Calu3 (cell line): ENCODE data around the gene PRKN. TPM values are rescaled to one million over a fixed set of nuclear protein-coding genes. Genes with fewer than 3 reads are reported as not detected.

ENCODE experiments used
- BruUV-seq: library from RNA; stranded (reverse); fragments of 400-500 nt; replicated peaks from 2 replicates; lab custom pipeline; 2021; lab: Mats Ljungman, UMichigan
- CTCF ChIA-PET: fragments of 300-600 bp; sonication (Branson Sonifier 250); formaldehyde crosslinking; loops from one replicate; lab custom pipeline; 2022; ENCODE audit warnings: antibody characterized with exemption; lab: Charles Lee
- DNase-seq: peaks from one replicate; pipeline ENCODE4 v3.0.0; 2022
- H3K27ac Mint-ChIP-seq: one replicate; pipeline ENCODE4 v1.8.0; 2022; ENCODE audit warnings: mixed read lengths; ENCODE audit not compliant: unreplicated experiment
- H3K27me3 Mint-ChIP-seq: one replicate; pipeline ENCODE4 v1.8.0; 2022; ENCODE audit warnings: mixed read lengths; ENCODE audit not compliant: unreplicated experiment
- H3K36me3 Mint-ChIP-seq: one replicate; pipeline ENCODE4 v1.8.0; 2022; ENCODE audit warnings: mild to moderate bottlenecking, moderate library complexity, mixed read lengths; ENCODE audit not compliant: insufficient read depth, unreplicated experiment
- H3K4me1 Mint-ChIP-seq: one replicate; pipeline ENCODE4 v1.8.0; 2022; ENCODE audit warnings: mild to moderate bottlenecking, low read depth, mixed read lengths; ENCODE audit not compliant: unreplicated experiment
- H3K4me3 Mint-ChIP-seq: one replicate; pipeline ENCODE4 v1.8.0; 2022; ENCODE audit warnings: mild to moderate bottlenecking, low read depth, moderate library complexity, mixed read lengths; ENCODE audit not compliant: unreplicated experiment
- H3K9me3 Mint-ChIP-seq: one replicate; pipeline ENCODE4 v1.8.0; 2022; ENCODE audit warnings: low read depth, mixed read lengths; ENCODE audit not compliant: unreplicated experiment
- intact Hi-C: fragments of 100-400 bp; cut with micrococcal nuclease; formaldehyde crosslinking; loops from one replicate; pipeline ENCODE4 v1.10.0; 2022; ENCODE audit not compliant: unreplicated experiment
- total RNA-seq: library from RNA; stranded (reverse); gene quantifications from 2 replicates; pipeline ENCODE4 v1.2.3, GENCODE V29; 2022
- TF ChIP-seq, protein P1 (sequence below): fragments of 200-600 bp; IDR thresholded peaks from one replicate; pipeline ENCODE4 v1.8.0; 2022; ENCODE audit warnings: antibody characterized with exemption; ENCODE audit not compliant: unreplicated experiment

The PRKN gene
- total RNA-seq, 1 experiment from 2014 or later: 3.8 TPM

GRCh38 chr6:161954077-161954476, 773.5 kb downstream of the PRKN start:
- Mint-ChIP-seq H3K27me3 (no peaks in the 10 kb centered on the region), H3K9me3 (no peaks in the 10 kb centered on the region), H3K27ac (no peak overlapping the region), H3K4me3 (no peak overlapping the region), H3K4me1 (no peaks in the 10 kb centered on the region), H3K36me3 (no peaks in the 10 kb centered on the region)
- BruUV-seq: no TSS peak
- intact Hi-C loops: no loop called here
- CTCF ChIA-PET: no interaction called here
- DNase-seq: no peak
- TF ChIP-seq, protein P1, sequence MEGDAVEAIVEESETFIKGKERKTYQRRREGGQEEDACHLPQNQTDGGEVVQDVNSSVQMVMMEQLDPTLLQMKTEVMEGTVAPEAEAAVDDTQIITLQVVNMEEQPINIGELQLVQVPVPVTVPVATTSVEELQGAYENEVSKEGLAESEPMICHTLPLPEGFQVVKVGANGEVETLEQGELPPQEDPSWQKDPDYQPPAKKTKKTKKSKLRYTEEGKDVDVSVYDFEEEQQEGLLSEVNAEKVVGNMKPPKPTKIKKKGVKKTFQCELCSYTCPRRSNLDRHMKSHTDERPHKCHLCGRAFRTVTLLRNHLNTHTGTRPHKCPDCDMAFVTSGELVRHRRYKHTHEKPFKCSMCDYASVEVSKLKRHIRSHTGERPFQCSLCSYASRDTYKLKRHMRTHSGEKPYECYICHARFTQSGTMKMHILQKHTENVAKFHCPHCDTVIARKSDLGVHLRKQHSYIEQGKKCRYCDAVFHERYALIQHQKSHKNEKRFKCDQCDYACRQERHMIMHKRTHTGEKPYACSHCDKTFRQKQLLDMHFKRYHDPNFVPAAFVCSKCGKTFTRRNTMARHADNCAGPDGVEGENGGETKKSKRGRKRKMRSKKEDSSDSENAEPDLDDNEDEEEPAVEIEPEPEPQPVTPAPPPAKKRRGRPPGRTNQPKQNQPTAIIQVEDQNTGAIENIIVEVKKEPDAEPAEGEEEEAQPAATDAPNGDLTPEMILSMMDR: no peak

DNA sequence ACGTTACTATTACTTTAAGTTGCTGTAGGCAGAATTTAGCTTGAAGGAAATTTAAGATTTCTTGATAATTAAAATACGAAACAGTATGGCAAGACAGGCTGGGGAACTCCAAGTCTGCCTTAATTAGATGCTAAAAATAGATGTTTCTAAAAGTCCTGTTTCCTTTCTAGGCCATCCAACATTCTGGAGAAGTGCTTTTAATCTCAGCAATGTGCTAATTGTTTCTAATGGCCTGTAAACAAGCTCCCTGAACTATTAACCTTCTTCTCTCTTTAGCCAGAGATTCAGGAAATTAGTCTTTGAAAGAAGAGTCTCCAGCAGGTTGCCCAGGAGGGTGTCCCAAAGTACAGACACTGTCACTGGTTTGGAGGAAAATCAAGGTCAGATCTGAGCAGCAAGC, 776.4 kb downstream of the PRKN start:
- Mint-ChIP-seq H3K27ac (no peak overlapping the region), H3K9me3 (no peaks in the 10 kb centered on the region), H3K4me3 (no peak overlapping the region), H3K4me1 (no peaks in the 10 kb centered on the region), H3K36me3 (no peaks in the 10 kb centered on the region), H3K27me3 (no peaks in the 10 kb centered on the region)
- TF ChIP-seq, protein P1: no peak
- no TSS peak for BruUV-seq
- DNase-seq: no peak
- intact Hi-C loops: no loop called here
- CTCF ChIA-PET: no interaction called here

- TF ChIP-seq, protein P1: no peak
- CTCF ChIA-PET: no interaction called here
- Mint-ChIP-seq H3K36me3 (no peaks in the 10 kb centered on the region), H3K27me3 (no peaks in the 10 kb centered on the region), H3K4me1 (no peaks in the 10 kb centered on the region), H3K4me3 (no peak overlapping the region), H3K27ac (no peak overlapping the region), H3K9me3 (no peaks in the 10 kb centered on the region)
- no TSS peak for BruUV-seq
- no peak for DNase-seq
- intact Hi-C loops: no loop called here
These were observed 778.0 kb downstream of the PRKN start for GRCh38 chr6:161949531-161949930.

- CTCF ChIA-PET: no interaction called here
- Mint-ChIP-seq H3K4me3 (no peak overlapping the region), H3K9me3 (no peaks in the 10 kb centered on the region), H3K4me1 (no peaks in the 10 kb centered on the region), H3K27me3 (no peaks in the 10 kb centered on the region), H3K27ac (no peak overlapping the region), H3K36me3 (no peaks in the 10 kb centered on the region)
- BruUV-seq: no TSS peak
- TF ChIP-seq, protein P1: no peak
- intact Hi-C loops: no loop called here
- no peak for DNase-seq
These were observed 779.1 kb downstream of the PRKN start for GRCh38 chr6:161948462-161948861.

GRCh38 chr6:161947371-161947770, 780.2 kb downstream of the PRKN start:
- Mint-ChIP-seq H3K27ac (no peak overlapping the region), H3K36me3 (no peaks in the 10 kb centered on the region), H3K27me3 (no peaks in the 10 kb centered on the region), H3K4me3 (no peak overlapping the region), H3K9me3 (no peaks in the 10 kb centered on the region), H3K4me1 (no peaks in the 10 kb centered on the region)
- intact Hi-C loops: no loop called here
- DNase-seq: no peak
- no TSS peak for BruUV-seq
- CTCF ChIA-PET: no interaction called here
- TF ChIP-seq, protein P1: no peak
